Thyroid gland (tissue), 4 donors: ENCODE measurements around the gene GCK. TPM values are rescaled to one million over a fixed set of nuclear protein-coding genes. Genes with fewer than 3 reads are reported as not detected.

ENCODE experiments used
- DNase-seq, 2 donors: peaks; one replicate each; pipeline ENCODE4 v3.0.0-alpha.2; 2019
- H3K27ac ChIP-seq, 3 donors: fragments of 200-600 bp; sonication (generic); 1 replicate in 2 of 3; 2 replicates in 1 of 3; pipeline ENCODE4 v1.5.1; 2016 to 2019; ENCODE audit warnings: mild to moderate bottlenecking in 1 of 3, moderate library complexity in 1 of 3
- H3K27me3 ChIP-seq: fragments of 200-600 bp; sonication (generic); one replicate; pipeline ENCODE4 v1.5.1; 2019
- H3K36me3 ChIP-seq, 2 donors: fragments of 200-600 bp; sonication (generic); one replicate each; pipeline ENCODE4 v1.5.1; 2016 to 2019
- H3K4me1 ChIP-seq, 2 donors: fragments of 200-600 bp; sonication (generic); one replicate each; pipeline ENCODE4 v1.5.1; 2017 to 2019
- H3K4me3 ChIP-seq, 3 donors: fragments of 200-600 bp; sonication (generic); replicated peaks in 1 of 3; 1 replicate in 2 of 3; 2 replicates in 1 of 3; pipeline ENCODE4 v1.5.1; 2016; ENCODE audit warnings: mild to moderate bottlenecking in 1 of 3
- H3K9me3 ChIP-seq: fragments of 200-600 bp; sonication (generic); one replicate; pipeline ENCODE4 v1.5.1; 2017
- POLR2A ChIP-seq, 2 donors: fragments of 450-650 bp; IDR thresholded peaks; one replicate each; pipeline ENCODE4 v1.6.1; 2017; ENCODE audit warnings: antibody characterized with exemption in 2 of 2, mild to moderate bottlenecking in 2 of 2, moderate library complexity in 1 of 2
- WGBS, 2 donors: methylation state at CpG; one replicate each; pipeline ENCODE4 v1.1.5; 2017; 5-methylcytosine and 5-hydroxymethylcytosine counted together
- intact Hi-C: fragments of 100-400 bp; cut with DNase I; formaldehyde crosslinking; loops from one replicate; pipeline ENCODE4 v1.15.1; 2023
- total RNA-seq, 4 donors: library from RNA; depleted of rRNA; stranded (reverse); fragments of >200 nt; gene quantifications; one replicate each; pipeline ENCODE4 v1.2.3, GENCODE V29; 2016
- TF ChIP-seq, protein P1 (sequence below), 6 experiments: fragments of 200-600 bp in 3 of 6; fragments of 450-650 bp in 3 of 6; sonication (generic) in 3 of 6; IDR thresholded peaks; one replicate each; pipeline ENCODE4 v1.5.1; 2016 to 2019; ENCODE audit warnings: antibody characterized with exemption in 6 of 6, mild to moderate bottlenecking in 2 of 6, inconsistent platforms in 1 of 6, moderate library complexity in 1 of 6

The GCK gene
- total RNA-seq, 4 donors from 2014 or later, result 0.22 to 0.73 TPM; not detected in 2

DNA sequence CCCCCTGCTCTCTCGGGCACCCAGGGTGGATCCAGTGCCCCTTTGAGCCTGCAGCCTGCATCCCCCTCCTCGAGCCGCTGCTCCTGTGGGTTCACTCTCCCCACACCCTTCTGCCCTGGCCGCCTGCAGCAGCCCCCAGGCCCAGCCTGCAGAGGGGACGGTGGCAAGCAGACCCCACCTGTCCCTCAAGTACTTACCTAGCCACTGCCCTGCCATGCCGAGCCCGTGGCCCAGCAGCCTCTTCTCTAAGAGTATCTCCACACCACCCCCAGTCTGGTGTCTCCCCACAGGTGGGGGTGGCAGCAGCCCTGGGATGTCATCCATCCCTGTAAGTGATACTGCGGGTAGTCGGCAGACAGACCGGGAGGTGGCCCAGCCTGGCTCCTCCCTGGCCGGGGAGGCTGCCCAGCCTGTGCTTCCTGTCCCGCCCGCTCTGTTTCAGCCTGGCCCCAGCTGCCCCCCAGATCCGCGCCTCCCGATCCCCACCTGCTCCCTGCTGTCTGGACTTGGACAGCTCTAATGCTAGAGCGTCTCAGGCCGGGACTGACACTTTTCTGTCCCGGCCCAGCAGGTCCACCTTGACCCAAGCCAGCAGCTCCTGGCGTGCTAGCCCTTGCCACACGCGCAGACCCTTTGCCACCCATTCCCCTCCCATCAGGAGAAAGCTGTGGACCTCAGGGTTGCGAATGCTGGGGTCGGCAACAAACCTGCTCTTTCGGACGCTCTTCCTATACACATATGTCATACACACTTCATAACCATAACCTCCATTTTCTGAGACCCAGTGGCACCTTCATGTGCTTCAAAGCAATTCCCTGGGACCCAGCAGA, 36.5 kb upstream of the GCK start:
- H3K27ac ChIP-seq, result no peak overlapping the region
- no peaks in the 10 kb centered on the region for H3K4me1 ChIP-seq
- H3K4me3 ChIP-seq, result no peak overlapping the region
- H3K36me3 ChIP-seq, result no peaks in the 10 kb centered on the region
- 79 to 91% methylated on average over 17 to 21 of the region's 26 CpGs for WGBS, 2 donors
- intact Hi-C loops, result no loop called here
- no peaks in the 10 kb centered on the region for H3K9me3 ChIP-seq
- no peak for TF ChIP-seq POLR2A (IDR thresholded peaks at IDR 0.05)
- TF ChIP-seq, protein P1, sequence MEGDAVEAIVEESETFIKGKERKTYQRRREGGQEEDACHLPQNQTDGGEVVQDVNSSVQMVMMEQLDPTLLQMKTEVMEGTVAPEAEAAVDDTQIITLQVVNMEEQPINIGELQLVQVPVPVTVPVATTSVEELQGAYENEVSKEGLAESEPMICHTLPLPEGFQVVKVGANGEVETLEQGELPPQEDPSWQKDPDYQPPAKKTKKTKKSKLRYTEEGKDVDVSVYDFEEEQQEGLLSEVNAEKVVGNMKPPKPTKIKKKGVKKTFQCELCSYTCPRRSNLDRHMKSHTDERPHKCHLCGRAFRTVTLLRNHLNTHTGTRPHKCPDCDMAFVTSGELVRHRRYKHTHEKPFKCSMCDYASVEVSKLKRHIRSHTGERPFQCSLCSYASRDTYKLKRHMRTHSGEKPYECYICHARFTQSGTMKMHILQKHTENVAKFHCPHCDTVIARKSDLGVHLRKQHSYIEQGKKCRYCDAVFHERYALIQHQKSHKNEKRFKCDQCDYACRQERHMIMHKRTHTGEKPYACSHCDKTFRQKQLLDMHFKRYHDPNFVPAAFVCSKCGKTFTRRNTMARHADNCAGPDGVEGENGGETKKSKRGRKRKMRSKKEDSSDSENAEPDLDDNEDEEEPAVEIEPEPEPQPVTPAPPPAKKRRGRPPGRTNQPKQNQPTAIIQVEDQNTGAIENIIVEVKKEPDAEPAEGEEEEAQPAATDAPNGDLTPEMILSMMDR (IDR thresholded peaks at IDR 0.05), result no peak
- H3K27me3 ChIP-seq, result no peaks in the 10 kb centered on the region
- no peak for DNase-seq

DNA sequence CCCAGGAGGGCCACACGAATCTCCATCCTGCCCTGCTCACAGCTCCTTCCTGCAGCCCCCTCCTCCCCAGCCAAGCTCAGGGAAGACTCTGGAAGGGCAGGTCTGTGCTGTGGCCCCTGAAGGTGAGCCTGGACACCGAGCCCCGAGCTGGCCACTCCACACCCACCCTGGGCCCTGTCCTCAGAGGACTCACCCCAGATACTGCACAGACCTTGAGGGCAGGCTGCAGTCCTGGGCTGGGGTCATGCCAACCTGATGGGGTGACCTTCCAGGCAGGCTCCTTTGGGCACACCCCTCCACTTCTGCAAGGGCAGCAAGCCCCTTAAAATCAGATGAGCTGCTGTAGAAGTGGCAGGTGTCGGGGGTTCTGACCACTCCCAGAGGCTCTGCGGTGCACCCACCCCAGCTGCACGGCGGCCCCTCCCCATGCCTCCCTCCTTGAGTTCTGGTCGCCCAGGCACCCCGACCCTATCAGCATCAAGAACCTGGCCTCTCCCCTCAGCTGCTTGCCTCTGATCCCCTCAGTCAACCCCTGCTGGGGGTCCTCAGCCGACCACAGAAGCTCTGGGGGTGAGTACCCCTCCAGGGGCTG, 35.8 kb upstream of the GCK start:
- Histone ChIP-seq H3K4me3 (no peak overlapping the region), H3K9me3 (no peaks in the 10 kb centered on the region), H3K27me3 (no peaks in the 10 kb centered on the region), H3K27ac (no peak overlapping the region), H3K36me3 (no peaks in the 10 kb centered on the region), H3K4me1 (no peaks in the 10 kb centered on the region)
- TF ChIP-seq, protein P1 (IDR thresholded peaks at IDR 0.05), result no peak
- TF ChIP-seq POLR2A (IDR thresholded peaks at IDR 0.05), result no peak
- 81 to 82% methylated on average over 8 to 9 of the region's 10 CpGs for WGBS, 2 donors
- DNase-seq, result no peak
- intact Hi-C loops, result no loop called here

GRCh38 chr7:44224080-44224973, 35.1 kb upstream of the GCK start:
- TF ChIP-seq, protein P1 (IDR thresholded peaks at IDR 0.05), result no peak
- no peak for TF ChIP-seq POLR2A (IDR thresholded peaks at IDR 0.05)
- no peaks in the 10 kb centered on the region for H3K27me3 ChIP-seq
- H3K4me3 ChIP-seq, result no peak overlapping the region
- 76 to 79% methylated on average over 17 to 18 of the region's 18 CpGs for WGBS, 2 donors
- no peaks in the 10 kb centered on the region for H3K36me3 ChIP-seq
- H3K4me1 ChIP-seq, result no peaks in the 10 kb centered on the region
- no peaks in the 10 kb centered on the region for H3K9me3 ChIP-seq
- H3K27ac ChIP-seq, result no peak overlapping the region
- intact Hi-C loops, result no loop called here
- DNase-seq, result no peak

- intact Hi-C loops, result no loop called here
- H3K27me3 ChIP-seq, result no peaks in the 10 kb centered on the region
Observed at GRCh38 chr7:44223362-44224079, 34.3 kb upstream of the GCK start.

More at GRCh38 chr7:44223362-44224079, 34.3 kb upstream of the GCK start:
- no peak for DNase-seq
- Histone ChIP-seq H3K36me3 (no peaks in the 10 kb centered on the region), H3K4me3 (no peak overlapping the region), H3K4me1 (no peaks in the 10 kb centered on the region), H3K9me3 (no peaks in the 10 kb centered on the region), H3K27ac (no peak overlapping the region)
- TF ChIP-seq POLR2A (IDR thresholded peaks at IDR 0.05), result no peak
- TF ChIP-seq, protein P1 (IDR thresholded peaks at IDR 0.05), result no peak
- 70 to 74% methylated on average over 5 of the region's 5 CpGs for WGBS, 2 donors
